Erythroblast (primary cell): ENCODE measurements around the gene CCT5.

Experiments used
- GATA1 ChIP-seq: IDR thresholded peaks from 2 replicates; pipeline ENCODE4 v1.6.1; 2011; ENCODE audit warnings: low read depth, mild to moderate bottlenecking, control low read depth, low read length, moderate library complexity
- POLR2A ChIP-seq: IDR thresholded peaks from 2 replicates; pipeline ENCODE4 v1.6.1; 2011; ENCODE audit warnings: mild to moderate bottlenecking, low read length

- no peak for TF ChIP-seq POLR2A
- no peak for TF ChIP-seq GATA1
Measured at GRCh38 chr5:10266137-10266536, 16.1 kb downstream of the CCT5 start.
